Liver (tissue), 9 donors: ENCODE measurements around the gene PPA1. TPM values are rescaled to one million over a fixed set of nuclear protein-coding genes. Genes with fewer than 3 reads are reported as not detected.

Experiments
- DNase-seq: peaks from one replicate; pipeline ENCODE4 v3.0.0-alpha.2; 2017; ENCODE audit warnings: low spot score
- H3K27ac ChIP-seq, 2 donors: one replicate each; pipeline ENCODE4 v1.7.0; 2013; ENCODE audit warnings: inconsistent platforms in 2 of 2, low read length in 2 of 2, control low read depth in 1 of 2, low read depth in 1 of 2, mild to moderate bottlenecking in 1 of 2
- H3K27me3 ChIP-seq, 4 donors: one replicate each; pipeline versions ENCODE4 v1.6.1 to v1.7.0; 2013; ENCODE audit warnings: low read length in 3 of 4, inconsistent platforms in 1 of 4, mild to moderate bottlenecking in 1 of 4, moderate library complexity in 1 of 4; ENCODE audit not compliant: control insufficient read depth in 4 of 4, insufficient read depth in 4 of 4
- H3K36me3 ChIP-seq, 4 donors: one replicate each; pipeline versions ENCODE4 v1.6.1 to v1.7.0; 2013; ENCODE audit warnings: low read length in 3 of 4, mild to moderate bottlenecking in 3 of 4, low read depth in 1 of 4, moderate library complexity in 1 of 4; ENCODE audit not compliant: control insufficient read depth in 4 of 4, insufficient read depth in 3 of 4
- H3K4me1 ChIP-seq, 4 donors: one replicate each; pipeline versions ENCODE4 v1.6.1 to v1.7.0; 2013; ENCODE audit warnings: low read length in 3 of 4, mild to moderate bottlenecking in 3 of 4, moderate library complexity in 1 of 4; ENCODE audit not compliant: control insufficient read depth in 4 of 4, insufficient read depth in 4 of 4
- H3K4me3 ChIP-seq, 3 donors: one replicate each; pipeline versions ENCODE4 v1.6.1 to v1.7.0; 2013; ENCODE audit warnings: low read length in 3 of 3, control low read depth in 1 of 3, low read depth in 1 of 3, mild to moderate bottlenecking in 1 of 3
- H3K9ac ChIP-seq, 2 donors: one replicate each; pipeline ENCODE4 v1.7.0; 2013; ENCODE audit warnings: low read length in 2 of 2, mild to moderate bottlenecking in 2 of 2, moderate library complexity in 2 of 2, control low read depth in 1 of 2, low read depth in 1 of 2
- H3K9me3 ChIP-seq, 4 donors: one replicate each; pipeline versions ENCODE4 v1.6.1 to v1.7.0; 2013; ENCODE audit warnings: low read length in 3 of 4; ENCODE audit not compliant: control insufficient read depth in 4 of 4
- EGR1 ChIP-seq, 2 donors: IDR thresholded peaks; 2 replicates each; pipeline ENCODE4 v1.6.1; 2016 to 2018; ENCODE audit warnings: antibody characterized with exemption in 2 of 2, low read depth in 2 of 2
- FOXA1 ChIP-seq: IDR thresholded peaks from 2 replicates; pipeline ENCODE4 v1.6.1; 2016; ENCODE audit warnings: antibody characterized with exemption
- FOXA2 ChIP-seq: IDR thresholded peaks from 2 replicates; pipeline ENCODE4 v1.6.1; 2016; ENCODE audit warnings: antibody characterized with exemption
- GABPA ChIP-seq, 2 donors: IDR thresholded peaks in 1 of 2; conservative IDR thresholded peaks in 1 of 2; 2 replicates each; pipeline ENCODE4 v1.6.1; 2016; ENCODE audit warnings: antibody characterized with exemption in 2 of 2, mild to moderate bottlenecking in 1 of 2, moderate library complexity in 1 of 2
- JUND ChIP-seq, 2 donors: IDR thresholded peaks; 2 replicates each; pipeline ENCODE4 v1.6.1; 2016; ENCODE audit warnings: antibody characterized with exemption in 2 of 2
- MAX ChIP-seq: IDR thresholded peaks from 2 replicates; pipeline ENCODE4 v1.6.1; 2016; ENCODE audit warnings: antibody characterized with exemption
- NR2F2 ChIP-seq: IDR thresholded peaks from 2 replicates; pipeline ENCODE4 v1.6.1; 2016; ENCODE audit warnings: antibody characterized with exemption
- RAD21 ChIP-seq, 2 donors: IDR thresholded peaks; 2 replicates each; pipeline ENCODE4 v1.6.1; 2016; ENCODE audit warnings: antibody characterized with exemption in 2 of 2, mild to moderate bottlenecking in 2 of 2
- REST ChIP-seq: IDR thresholded peaks from 2 replicates; pipeline ENCODE4 v1.6.1; 2016; ENCODE audit warnings: antibody characterized with exemption, mild to moderate bottlenecking
- RXRA ChIP-seq, 2 donors: IDR thresholded peaks; 2 replicates each; pipeline ENCODE4 v1.6.1; 2017 to 2018; ENCODE audit warnings: antibody characterized with exemption in 2 of 2, mild to moderate bottlenecking in 1 of 2
- SP1 ChIP-seq: IDR thresholded peaks from 2 replicates; pipeline ENCODE4 v1.6.1; 2018; ENCODE audit warnings: antibody characterized with exemption, mild to moderate bottlenecking
- TAF1 ChIP-seq: conservative IDR thresholded peaks from 2 replicates; pipeline ENCODE4 v1.6.1; 2016; ENCODE audit warnings: antibody characterized with exemption, mild to moderate bottlenecking
- ZBTB33 ChIP-seq: IDR thresholded peaks from 2 replicates; pipeline ENCODE4 v1.6.1; 2016; ENCODE audit warnings: antibody characterized with exemption
- WGBS: extraction: QIAGEN DNeasy Blood & Tissue Kit; methylation state at CpG from one replicate; pipeline ENCODE4 v1.1.7; 2013; 5-methylcytosine and 5-hydroxymethylcytosine counted together
- polyA plus RNA-seq, 2 donors: library from polyadenylated mRNA; stranded (reverse) in 1 of 2; unstranded in 1 of 2; fragments of 200-250 nt in 1 of 2; fragments of >200 nt in 1 of 2; fragmentation: Nextera tagmentation in 1 of 2; extraction: Ambion mirVana in 1 of 2; gene quantifications; one replicate each; pipeline versions ENCODE4 v1.2.1 to v1.2.3, GENCODE V29; 2013 to 2015
- total RNA-seq, 2 donors: library from RNA; depleted of rRNA; stranded (reverse); fragments of >200 nt; gene quantifications; one replicate each; pipeline ENCODE4 v1.2.3, GENCODE V29; 2014
- TF ChIP-seq, protein P1 (sequence below): fragments of 150-350 bp; IDR thresholded peaks from 2 replicates; pipeline ENCODE4 v1.5.1; 2017; ENCODE audit warnings: improper control_type of control experiment, low read depth, low read length; ENCODE audit not compliant: missing input control
- donor health status: healthy.
- donor health status: healthy.
- donor health status: healthy.
- donor health status: healthy.
- donor health status: healthy.

Gene PPA1
- total and polyA plus RNA-seq, 4 donors = 91.1 to 111 (median 99.4) TPM

- Histone ChIP-seq H3K4me1 (peaks cover 0 to 5% (median under 1%) of the 10 kb centered on the region in 4 donors), H3K9ac (no peak overlapping the region), H3K27ac (no peak overlapping the region), H3K9me3 (no peaks in the 10 kb centered on the region), H3K27me3 (no peaks in the 10 kb centered on the region), H3K4me3 (no peak overlapping the region), H3K36me3 (no peaks in the 10 kb centered on the region)
- TF ChIP-seq FOXA1 = no peak
- no peak for TF ChIP-seq RXRA (IDR thresholded peaks at IDR 0.05)
- TF ChIP-seq, protein P1, sequence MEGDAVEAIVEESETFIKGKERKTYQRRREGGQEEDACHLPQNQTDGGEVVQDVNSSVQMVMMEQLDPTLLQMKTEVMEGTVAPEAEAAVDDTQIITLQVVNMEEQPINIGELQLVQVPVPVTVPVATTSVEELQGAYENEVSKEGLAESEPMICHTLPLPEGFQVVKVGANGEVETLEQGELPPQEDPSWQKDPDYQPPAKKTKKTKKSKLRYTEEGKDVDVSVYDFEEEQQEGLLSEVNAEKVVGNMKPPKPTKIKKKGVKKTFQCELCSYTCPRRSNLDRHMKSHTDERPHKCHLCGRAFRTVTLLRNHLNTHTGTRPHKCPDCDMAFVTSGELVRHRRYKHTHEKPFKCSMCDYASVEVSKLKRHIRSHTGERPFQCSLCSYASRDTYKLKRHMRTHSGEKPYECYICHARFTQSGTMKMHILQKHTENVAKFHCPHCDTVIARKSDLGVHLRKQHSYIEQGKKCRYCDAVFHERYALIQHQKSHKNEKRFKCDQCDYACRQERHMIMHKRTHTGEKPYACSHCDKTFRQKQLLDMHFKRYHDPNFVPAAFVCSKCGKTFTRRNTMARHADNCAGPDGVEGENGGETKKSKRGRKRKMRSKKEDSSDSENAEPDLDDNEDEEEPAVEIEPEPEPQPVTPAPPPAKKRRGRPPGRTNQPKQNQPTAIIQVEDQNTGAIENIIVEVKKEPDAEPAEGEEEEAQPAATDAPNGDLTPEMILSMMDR = no peak
- no peak for TF ChIP-seq RAD21 (IDR thresholded peaks at IDR 0.05)
- no peak for TF ChIP-seq SP1
- no peak for TF ChIP-seq REST
- TF ChIP-seq EGR1 (IDR thresholded peaks at IDR 0.05; ENCODE audit: low read depth in 2 of 2) = no peak
- no peak for TF ChIP-seq GABPA (IDR thresholded peaks at IDR 0.05 in 1 of 2, conservative IDR thresholded peaks at IDR 0.05 in 1 of 2)
- no peak for TF ChIP-seq TAF1
- no peak for TF ChIP-seq ZBTB33
- no peak for DNase-seq
- 73% methylated on average over 2 of the region's 2 CpGs for WGBS
Observed at GRCh38 chr10:70274643-70275042, 41.4 kb upstream of the PPA1 start.

- H3K27ac ChIP-seq = no peak overlapping the region
- H3K4me1 ChIP-seq = peaks cover 0 to 5% (median under 1%) of the 10 kb centered on the region in 4 donors
- no peak overlapping the region for H3K9ac ChIP-seq
- DNase-seq = no peak
- 16% methylated on average over 4 of the region's 4 CpGs for WGBS
- TF ChIP-seq JUND (IDR thresholded peaks at IDR 0.05) (no peak), GABPA (IDR thresholded peaks at IDR 0.05 in 1 of 2, conservative IDR thresholded peaks at IDR 0.05 in 1 of 2) (no peak), RAD21 (IDR thresholded peaks at IDR 0.05) (peak; percentile 68 to 75), NR2F2 (no peak), FOXA2 (no peak), ZBTB33 (no peak), RXRA (IDR thresholded peaks at IDR 0.05) (no peak), MAX (no peak), SP1 (no peak)
- TF ChIP-seq, protein P1 = peak; percentile 57
- no peaks in the 10 kb centered on the region for H3K9me3 ChIP-seq
- no peak overlapping the region for H3K4me3 ChIP-seq
- no peaks in the 10 kb centered on the region for H3K27me3 ChIP-seq
- no peaks in the 10 kb centered on the region for H3K36me3 ChIP-seq
Observed at GRCh38 chr10:70272925-70273316, 39.7 kb upstream of the PPA1 start.
